Sigmoid colon (tissue), 7 donors: ENCODE results near the gene ATG10. TPM values are rescaled to one million over a fixed set of nuclear protein-coding genes. Genes with fewer than 3 reads are reported as not detected.

Source experiments
- DNase-seq: peaks from one replicate; pipeline ENCODE4 v3.0.0-alpha.2; 2019
- H3K27ac ChIP-seq, 4 donors: fragments of 200-600 bp; sonication (generic); one replicate each; pipeline ENCODE4 v1.5.1; 2016 to 2019; ENCODE audit warnings: mild to moderate bottlenecking in 1 of 4
- H3K27me3 ChIP-seq, 3 donors: fragments of 200-600 bp; sonication (generic); one replicate each; pipeline ENCODE4 v1.5.1; 2019; ENCODE audit warnings: mild to moderate bottlenecking in 1 of 3
- H3K36me3 ChIP-seq, 4 donors: fragments of 200-600 bp; sonication (generic); one replicate each; pipeline ENCODE4 v1.5.1; 2016 to 2019
- H3K4me1 ChIP-seq, 4 donors: fragments of 200-600 bp; sonication (generic); one replicate each; pipeline ENCODE4 v1.5.1; 2017 to 2019
- H3K4me3 ChIP-seq, 4 donors: fragments of 200-600 bp; sonication (generic); one replicate each; pipeline ENCODE4 v1.5.1; 2017 to 2019; ENCODE audit warnings: mild to moderate bottlenecking in 2 of 4, moderate library complexity in 1 of 4
- H3K9me3 ChIP-seq, 4 donors: fragments of 200-600 bp in 3 of 4; sonication (generic) in 3 of 4; one replicate each; pipeline versions ENCODE4 v1.5.1 to v1.6.1; 2013 to 2019
- CTCF ChIP-seq, 4 experiments: fragments of 450-650 bp in 3 of 4; fragments of 200-600 bp in 1 of 4; IDR thresholded peaks; one replicate each; pipeline ENCODE4 v1.5.1; 2016 to 2019; ENCODE audit warnings: antibody characterized with exemption in 4 of 4, mild to moderate bottlenecking in 3 of 4, moderate library complexity in 2 of 4
- EP300 ChIP-seq, 4 donors: sonication (generic); formaldehyde crosslinking; IDR thresholded peaks; one replicate each; pipeline ENCODE4 v1.6.1; 2017; ENCODE audit warnings: antibody characterized with exemption in 4 of 4
- POLR2A ChIP-seq, 2 donors: fragments of 450-650 bp; IDR thresholded peaks; one replicate each; pipeline ENCODE4 v1.6.1; 2016; ENCODE audit warnings: antibody characterized with exemption in 2 of 2, mild to moderate bottlenecking in 2 of 2, moderate library complexity in 2 of 2
- POLR2AphosphoS5 ChIP-seq, 4 donors: sonication (generic); formaldehyde crosslinking; IDR thresholded peaks; one replicate each; pipeline ENCODE4 v1.6.1; 2017; ENCODE audit warnings: antibody characterized with exemption in 4 of 4
- WGBS, 2 donors: extraction: QIAGEN DNeasy Blood & Tissue Kit; methylation state at CpG; one replicate each; pipeline ENCODE4 v1.1.7; 2013; 5-methylcytosine and 5-hydroxymethylcytosine counted together
- intact Hi-C: fragments of 100-400 bp; cut with DNase I; formaldehyde crosslinking; loops from one replicate; pipeline ENCODE4 v1.15.1; 2023
- polyA plus RNA-seq, 3 donors: library from polyadenylated mRNA; stranded (reverse); fragments of 200-250 nt; gene quantifications; one replicate each; pipeline ENCODE4 v1.2.3, GENCODE V29; 2013
- total RNA-seq, 4 donors: library from RNA; depleted of rRNA; stranded (reverse); fragments of >200 nt; gene quantifications; one replicate each; pipeline ENCODE4 v1.1.0, GENCODE V29; 2016
- donor health status: healthy with polysubstance abuse.
- donor health status: Bipolar disorder and iron deficiency.
- donor health status: healthy.

ATG10 gene
- total and polyA plus RNA-seq, 7 donors = 4.2 to 13.2 (median 8.4) TPM

GRCh38 chr5:82185851-82186250 is 214.0 kb downstream of the ATG10 start:
- Histone ChIP-seq H3K4me3 (no peak overlapping the region), H3K36me3 (peaks cover 0 to 2% (median 0%) of the 10 kb centered on the region in 4 donors), H3K4me1 (peaks cover 0 to 4% (median 0%) of the 10 kb centered on the region in 4 donors), H3K9me3 (no peaks in the 10 kb centered on the region), H3K27ac (no peak overlapping the region), H3K27me3 (no peaks in the 10 kb centered on the region)
- 84 to 98% methylated on average over 2 of the region's 2 CpGs for WGBS, 2 donors
- no peak for TF ChIP-seq CTCF (IDR thresholded peaks at IDR 0.05)
- TF ChIP-seq EP300 (IDR thresholded peaks at IDR 0.05) = no peak
- TF ChIP-seq POLR2AphosphoS5 (IDR thresholded peaks at IDR 0.05) = no peak
- TF ChIP-seq POLR2A (IDR thresholded peaks at IDR 0.05) = no peak
- intact Hi-C loops = no loop called here
- DNase-seq = no peak

- WGBS, 2 donors = 64 to 81% methylated on average over 1 of the region's 1 CpG
- Histone ChIP-seq H3K27me3 (no peaks in the 10 kb centered on the region), H3K4me1 (no peaks in the 10 kb centered on the region), H3K4me3 (no peak overlapping the region), H3K27ac (no peak overlapping the region), H3K36me3 (no peaks in the 10 kb centered on the region), H3K9me3 (no peaks in the 10 kb centered on the region)
- intact Hi-C loops = no loop called here
- no peak for DNase-seq
- no peak for TF ChIP-seq POLR2AphosphoS5 (IDR thresholded peaks at IDR 0.05)
- TF ChIP-seq EP300 (IDR thresholded peaks at IDR 0.05) = no peak
- TF ChIP-seq POLR2A (IDR thresholded peaks at IDR 0.05) = no peak
- no peak for TF ChIP-seq CTCF (IDR thresholded peaks at IDR 0.05)
Observed at GRCh38 chr5:82197550-82197949, 225.7 kb downstream of the ATG10 start.

GRCh38 chr5:82204567-82204966 is 232.7 kb downstream of the ATG10 start:
- WGBS, 2 donors = 88% methylated on average over 2 of the region's 2 CpGs
- no peak for DNase-seq
- Histone ChIP-seq H3K27ac (no peak overlapping the region), H3K4me1 (no peaks in the 10 kb centered on the region), H3K36me3 (no peaks in the 10 kb centered on the region), H3K27me3 (no peaks in the 10 kb centered on the region), H3K4me3 (no peak overlapping the region), H3K9me3 (no peaks in the 10 kb centered on the region)
- intact Hi-C loops = no loop called here
- TF ChIP-seq POLR2A (IDR thresholded peaks at IDR 0.05) (no peak), POLR2AphosphoS5 (IDR thresholded peaks at IDR 0.05) (no peak), CTCF (IDR thresholded peaks at IDR 0.05) (no peak), EP300 (IDR thresholded peaks at IDR 0.05) (no peak)

DNA sequence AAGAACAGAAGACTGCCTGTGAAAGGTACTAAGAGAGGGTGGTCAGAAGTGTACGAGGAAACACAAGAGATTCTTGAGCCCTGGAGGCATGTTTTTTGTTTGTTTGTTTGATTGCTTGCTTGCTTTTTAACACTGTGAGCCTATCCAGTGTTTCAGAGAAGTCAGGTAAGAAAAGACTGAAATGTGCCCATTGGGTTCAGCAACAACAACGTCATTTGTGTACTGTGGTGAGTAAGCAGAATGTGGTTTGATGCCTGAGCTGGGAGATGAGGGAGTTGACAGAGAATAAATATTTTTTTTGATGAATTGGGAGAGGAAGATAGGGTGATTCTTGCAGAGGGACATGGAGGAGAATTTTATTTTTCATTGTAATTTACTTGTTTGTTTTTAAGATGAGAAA is 233.2 kb downstream of the ATG10 start:
- no peaks in the 10 kb centered on the region for H3K4me1 ChIP-seq
- TF ChIP-seq POLR2A (IDR thresholded peaks at IDR 0.05) = no peak
- 89 to 92% methylated on average over 2 of the region's 2 CpGs for WGBS, 2 donors
- DNase-seq = no peak
- intact Hi-C loops = no loop called here
- no peaks in the 10 kb centered on the region for H3K27me3 ChIP-seq
- H3K27ac ChIP-seq = no peak overlapping the region
- H3K9me3 ChIP-seq = no peaks in the 10 kb centered on the region
- no peak overlapping the region for H3K4me3 ChIP-seq
- no peaks in the 10 kb centered on the region for H3K36me3 ChIP-seq

DNA sequence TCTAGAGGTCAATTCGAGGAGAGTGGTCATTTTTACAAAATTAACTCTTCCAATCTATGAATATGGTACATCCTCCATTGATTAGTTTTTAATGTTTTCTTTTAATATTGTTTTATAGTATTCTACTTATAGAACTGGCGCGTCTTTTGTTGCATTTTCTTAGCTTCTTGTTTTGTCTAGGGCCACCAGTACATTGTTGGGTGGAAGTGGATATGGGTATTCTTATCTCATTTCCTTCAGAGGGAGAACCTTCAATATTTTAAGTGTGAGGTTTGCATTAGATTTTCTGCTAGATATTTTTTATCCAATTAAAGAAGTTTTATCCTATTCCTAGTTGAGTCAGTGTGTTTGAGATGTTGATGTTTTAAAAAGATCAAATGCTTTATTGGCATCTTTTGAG is 236.5 kb downstream of the ATG10 start:
- WGBS, 2 donors = 93 to 97% methylated on average over 3 of the region's 3 CpGs
- Histone ChIP-seq H3K27me3 (no peaks in the 10 kb centered on the region), H3K9me3 (no peaks in the 10 kb centered on the region), H3K4me1 (no peaks in the 10 kb centered on the region), H3K4me3 (no peak overlapping the region), H3K36me3 (no peaks in the 10 kb centered on the region), H3K27ac (no peak overlapping the region)
- no peak for DNase-seq
- intact Hi-C loops = no loop called here
- TF ChIP-seq EP300 (IDR thresholded peaks at IDR 0.05) (no peak), POLR2A (IDR thresholded peaks at IDR 0.05) (no peak), CTCF (IDR thresholded peaks at IDR 0.05) (no peak), POLR2AphosphoS5 (IDR thresholded peaks at IDR 0.05) (no peak)
